Cardiac muscle cell (in vitro differentiated cells and primary cell): ENCODE measurements around the gene ZBTB21. TPM values are rescaled to one million over a fixed set of nuclear protein-coding genes. Genes with fewer than 3 reads are reported as not detected.

Experiments
- DNase-seq, 2 donors: peaks; one replicate each; pipeline versions ENCODE4 v3.0.0 to v3.0.0-alpha.2; 2010 to 2017; ENCODE audit warnings: low read depth in 1 of 2, low spot score in 1 of 2
- H3K27ac ChIP-seq: fragments of 200-600 bp; sonication (generic); 2 replicates; pipeline ENCODE4 v1.5.1; 2016
- H3K27me3 ChIP-seq: fragments of 200-600 bp; sonication (generic); 2 replicates; pipeline ENCODE4 v1.6.0; 2016; ENCODE audit warnings: control low read depth
- H3K36me3 ChIP-seq: fragments of 200-600 bp; sonication (generic); 2 replicates; pipeline ENCODE4 v1.5.1; 2016; ENCODE audit warnings: control low read depth
- H3K4me1 ChIP-seq: fragments of 200-600 bp; sonication (generic); 2 replicates; pipeline ENCODE4 v1.8.1; 2017; ENCODE audit warnings: low read depth, mild to moderate bottlenecking, mixed run types
- H3K4me3 ChIP-seq: fragments of 200-600 bp; sonication (generic); 2 replicates; pipeline ENCODE4 v1.5.1; 2016; ENCODE audit warnings: mild to moderate bottlenecking
- H3K9me3 ChIP-seq: fragments of 200-600 bp; sonication (generic); 2 replicates; pipeline ENCODE4 v1.5.1; 2017; ENCODE audit warnings: low read depth, mild to moderate bottlenecking, control low read depth
- CTCF ChIP-seq: IDR thresholded peaks from 2 replicates; pipeline ENCODE4 v1.5.1; 2012; ENCODE audit warnings: low read depth, mild to moderate bottlenecking, low read length
- polyA plus RNA-seq: library from polyadenylated mRNA; unstranded; fragments of >200 nt; fragmentation: Nextera tagmentation; extraction: Ambion mirVana; gene quantifications from 2 replicates; pipeline ENCODE4 v1.2.1, GENCODE V29; 2016
- total RNA-seq: library from RNA; depleted of rRNA; stranded (reverse); fragments of >200 nt; gene quantifications from 2 replicates; pipeline ENCODE4 v1.2.3, GENCODE V29; 2016

The ZBTB21 gene
- total and polyA plus RNA-seq, 2 experiments from 2014 or later: 2.6 to 3.7 TPM

GRCh38 chr21:41965461-41966013 is 44.6 kb downstream of the ZBTB21 start:
- H3K4me3 ChIP-seq: no peak overlapping the region
- no peak overlapping the region for H3K27ac ChIP-seq
- no peak for DNase-seq
- H3K27me3 ChIP-seq: no peaks in the 10 kb centered on the region
- H3K36me3 ChIP-seq: no peaks in the 10 kb centered on the region
- no peak for TF ChIP-seq CTCF
- H3K4me1 ChIP-seq: no peaks in the 10 kb centered on the region
- no peaks in the 10 kb centered on the region for H3K9me3 ChIP-seq

- Histone ChIP-seq H3K4me3 (no peak overlapping the region), H3K27me3 (no peaks in the 10 kb centered on the region), H3K36me3 (no peaks in the 10 kb centered on the region), H3K4me1 (no peaks in the 10 kb centered on the region), H3K9me3 (no peaks in the 10 kb centered on the region), H3K27ac (no peak overlapping the region)
- no peak for TF ChIP-seq CTCF
- no peak for DNase-seq
Measured at GRCh38 chr21:41965045-41965444, 45.1 kb downstream of the ZBTB21 start.

GRCh38 chr21:41964171-41964570 is 46.0 kb downstream of the ZBTB21 start:
- Histone ChIP-seq H3K36me3 (no peaks in the 10 kb centered on the region), H3K27ac (no peak overlapping the region), H3K27me3 (no peaks in the 10 kb centered on the region), H3K4me1 (no peaks in the 10 kb centered on the region), H3K9me3 (no peaks in the 10 kb centered on the region), H3K4me3 (no peak overlapping the region)
- no peak for TF ChIP-seq CTCF
- DNase-seq: no peak

DNA sequence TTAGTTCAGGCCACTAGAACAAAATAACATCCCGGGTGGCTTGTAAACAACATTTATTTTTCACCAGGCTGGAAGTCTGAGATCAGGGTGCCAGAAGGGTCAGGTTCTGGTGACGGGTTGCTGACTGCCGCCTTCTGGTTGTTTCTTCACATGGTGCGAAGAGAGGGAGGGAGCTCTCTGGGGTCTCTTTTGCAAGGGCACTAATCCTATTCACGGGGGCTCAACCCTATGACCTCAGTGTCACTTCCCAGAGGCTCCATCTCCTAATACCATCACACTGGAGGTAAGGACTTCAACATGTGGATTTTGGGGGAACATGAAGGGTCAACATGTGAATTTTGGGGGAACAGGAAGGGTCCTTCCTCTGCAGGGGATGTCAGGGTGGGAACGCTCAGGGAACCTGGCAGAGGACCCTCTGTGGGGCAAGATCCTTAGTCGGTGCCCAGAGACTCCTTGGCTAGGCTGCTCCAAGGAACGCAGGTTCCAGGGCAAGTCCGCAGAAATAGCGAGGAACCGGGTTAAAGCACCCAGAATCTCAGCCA is 47.7 kb downstream of the ZBTB21 start:
- Histone ChIP-seq H3K4me1 (peaks cover 4% of the 10 kb centered on the region), H3K4me3 (no peak overlapping the region), H3K36me3 (no peaks in the 10 kb centered on the region), H3K27me3 (no peaks in the 10 kb centered on the region), H3K9me3 (no peaks in the 10 kb centered on the region), H3K27ac (no peak overlapping the region)
- no peak for DNase-seq
- TF ChIP-seq CTCF: no peak

- Histone ChIP-seq H3K36me3 (no peaks in the 10 kb centered on the region), H3K9me3 (no peaks in the 10 kb centered on the region), H3K4me1 (peaks cover 12% of the 10 kb centered on the region), H3K27ac (no peak overlapping the region), H3K27me3 (no peaks in the 10 kb centered on the region), H3K4me3 (no peak overlapping the region)
- no peak for DNase-seq
- no peak for TF ChIP-seq CTCF
Measured at GRCh38 chr21:41961753-41962152, 48.4 kb downstream of the ZBTB21 start.
